DMS53 (cell line): ENCODE results near the gene NHLRC1.
"Not testable (repeated sequence)": the region's sequence is repeated elsewhere in the genome, so short reads cannot be mapped to it uniquely, and the experiment has no call there.

Experiments
- DNase-seq: peaks from one replicate; lab custom pipeline; 2025; lab: John Stamatoyannopoulos, UW

NHLRC1 gene

GRCh38 chr6:18122128-18123093 is at the start of gene NHLRC1:
TSS of gene NHLRC1 (minus strand) at chr6:18122677. CDS start at chr6:18122606, 71 bp downstream.
- DNase-seq = peak; percentile 97

DNA sequence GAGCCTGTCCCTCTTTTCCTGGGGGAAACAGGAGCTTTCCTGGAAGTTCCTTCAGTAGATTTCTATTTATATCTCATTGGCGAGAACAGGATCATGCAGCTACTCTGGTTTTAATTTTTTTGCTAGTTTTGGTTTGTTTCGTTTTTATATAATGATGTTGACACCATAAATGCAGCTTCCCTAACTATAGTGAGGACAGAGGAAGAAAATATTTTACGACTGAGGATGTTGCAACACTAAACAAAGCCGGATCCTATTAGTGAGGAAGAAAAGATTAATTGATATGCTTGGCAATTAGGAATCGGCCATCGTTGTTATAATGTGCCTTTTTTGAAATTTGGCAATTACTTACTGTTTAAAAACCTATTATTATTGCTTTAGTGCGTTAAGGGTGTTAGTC is 49.4 kb upstream of the NHLRC1 start:
- DNase-seq = no peak

GRCh38 chr6:18168264-18168663 is 45.8 kb upstream of the NHLRC1 start:
- no peak for DNase-seq

- no peak for DNase-seq
These were observed 44.0 kb upstream of the NHLRC1 start for GRCh38 chr6:18166312-18167036.

DNA sequence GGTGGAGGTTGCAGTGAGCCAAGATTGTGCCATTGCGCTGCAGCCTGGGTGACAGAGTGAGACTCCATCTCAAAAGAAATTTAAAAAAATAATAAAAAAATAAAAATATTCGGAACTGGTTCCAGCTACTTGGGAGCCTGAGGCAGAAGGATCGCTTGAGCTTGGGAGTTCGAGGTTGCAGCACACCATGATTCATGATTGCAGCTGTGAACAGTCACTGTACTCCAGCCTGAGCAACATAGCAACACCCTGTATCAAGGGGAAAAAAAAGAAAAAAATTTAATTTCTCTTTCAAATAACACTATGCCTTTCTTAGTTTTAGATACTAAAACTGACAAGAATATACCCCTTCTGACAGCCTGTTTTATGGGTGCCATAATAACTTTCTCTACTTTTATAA is 43.3 kb upstream of the NHLRC1 start:
- DNase-seq = no peak

DNA sequence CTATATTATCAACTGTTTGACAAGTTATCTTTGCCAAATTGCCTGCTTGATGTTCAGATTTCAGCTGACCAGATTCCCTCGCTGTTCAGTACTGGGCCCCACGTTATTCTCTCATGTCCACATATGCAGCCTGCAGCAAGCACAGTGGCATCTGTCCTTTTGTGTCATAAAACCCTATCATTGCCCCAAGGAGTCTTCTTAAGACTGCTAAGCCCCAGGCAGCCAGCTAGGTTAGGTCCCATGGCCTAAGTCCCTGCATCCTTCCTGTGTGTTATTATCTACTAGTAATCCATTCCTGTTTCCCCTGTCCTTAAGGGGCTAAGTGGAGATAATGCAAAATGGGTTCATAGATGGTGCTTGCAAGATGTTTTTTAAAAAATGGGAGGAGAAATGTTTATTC is 39.9 kb upstream of the NHLRC1 start:
- DNase-seq = no peak

GRCh38 chr6:18161431-18161830 is 39.0 kb upstream of the NHLRC1 start:
- DNase-seq = no peak

DNA sequence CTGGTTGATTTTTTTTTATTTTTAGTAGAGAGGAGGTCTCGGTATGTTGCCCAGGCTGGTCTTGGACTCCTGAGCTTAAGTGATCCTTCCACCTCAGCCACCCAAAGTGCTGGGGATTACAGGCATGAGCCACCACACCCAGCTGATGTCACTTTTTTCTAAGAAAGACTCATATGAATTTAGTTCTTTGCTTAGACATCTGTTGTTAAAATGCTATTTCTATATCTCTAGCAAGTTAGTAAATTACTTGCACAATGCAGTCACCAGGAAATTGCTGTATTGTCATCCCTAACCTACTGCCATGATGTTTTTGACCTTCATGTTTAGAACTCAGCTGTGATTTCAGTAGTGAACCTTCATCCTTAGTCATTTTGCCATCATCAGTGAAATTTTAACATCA is 38.4 kb upstream of the NHLRC1 start:
- DNase-seq = no peak

DNA sequence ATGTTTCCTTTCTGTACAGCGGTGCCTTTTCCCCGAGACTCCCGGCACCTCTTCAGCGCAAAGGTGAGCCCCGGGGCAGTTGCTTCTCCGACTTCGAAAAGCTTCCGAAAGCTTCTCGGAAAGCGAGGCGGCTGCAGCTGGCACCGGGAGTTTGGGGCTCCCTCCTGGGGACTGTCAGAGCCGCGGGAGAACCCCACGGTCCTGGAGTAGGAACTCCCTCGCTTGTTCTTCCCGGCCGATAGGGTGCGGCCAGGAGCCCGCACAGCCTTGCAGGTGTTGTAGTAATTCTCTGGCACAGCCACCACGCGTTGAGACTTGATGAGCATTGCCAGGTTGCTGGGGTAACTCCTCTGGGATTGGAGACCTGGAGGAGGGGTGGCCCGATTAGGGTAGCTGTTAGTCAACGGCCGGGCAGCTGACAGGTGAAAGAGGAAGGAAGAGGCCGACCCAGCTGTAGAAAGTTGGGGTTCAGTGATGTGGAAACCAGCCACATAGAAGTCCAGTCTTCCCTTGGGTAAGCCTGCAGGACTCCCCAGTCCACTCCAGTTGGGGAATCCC is 33.5 kb upstream of the NHLRC1 start:
- peak; percentile 91 for DNase-seq

DNA sequence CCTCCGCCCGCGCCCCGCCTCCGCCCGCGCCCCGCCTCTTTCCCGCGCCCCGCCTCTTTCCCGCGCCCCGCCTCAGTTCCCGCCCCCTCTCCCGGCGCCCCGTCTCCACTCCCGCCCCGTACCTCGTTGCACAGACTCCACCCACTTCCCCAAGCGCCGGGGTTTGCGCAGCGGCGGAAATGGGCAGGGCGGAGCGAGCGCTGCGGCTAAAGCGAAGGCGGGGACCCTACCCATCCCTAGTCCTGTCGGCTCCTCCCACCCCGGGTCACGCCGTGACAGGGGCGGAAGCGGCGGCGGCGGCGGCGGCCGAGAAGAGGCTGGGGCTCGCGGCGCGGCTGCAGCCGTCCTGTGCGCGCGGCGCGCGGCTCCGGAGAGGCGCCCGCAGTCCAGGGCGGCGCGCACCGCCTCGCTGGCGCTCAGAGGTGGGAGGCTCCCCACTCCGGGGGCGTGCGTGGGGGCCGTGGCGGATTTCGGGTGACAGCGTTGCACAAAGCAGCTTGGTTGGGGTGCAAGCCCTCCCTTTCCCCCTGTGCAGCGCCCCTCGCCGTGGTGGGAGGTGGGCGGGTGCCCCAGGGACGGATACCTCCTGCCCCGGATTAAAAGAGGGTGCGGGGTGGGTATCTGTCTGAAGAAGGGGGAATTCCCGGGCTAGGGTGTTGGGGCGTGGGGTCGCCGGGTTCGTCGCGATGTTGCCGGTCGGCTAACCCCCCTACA is 32.8 kb upstream of the NHLRC1 start, which contains the start of gene KDM1B:
Gene KDM1B, plus strand, starts transcription at position 273 of the 714 bp plus-strand sequence. CDS start 4,474 bp downstream, outside the sequence.
- peak; percentile 99 for DNase-seq

DNA sequence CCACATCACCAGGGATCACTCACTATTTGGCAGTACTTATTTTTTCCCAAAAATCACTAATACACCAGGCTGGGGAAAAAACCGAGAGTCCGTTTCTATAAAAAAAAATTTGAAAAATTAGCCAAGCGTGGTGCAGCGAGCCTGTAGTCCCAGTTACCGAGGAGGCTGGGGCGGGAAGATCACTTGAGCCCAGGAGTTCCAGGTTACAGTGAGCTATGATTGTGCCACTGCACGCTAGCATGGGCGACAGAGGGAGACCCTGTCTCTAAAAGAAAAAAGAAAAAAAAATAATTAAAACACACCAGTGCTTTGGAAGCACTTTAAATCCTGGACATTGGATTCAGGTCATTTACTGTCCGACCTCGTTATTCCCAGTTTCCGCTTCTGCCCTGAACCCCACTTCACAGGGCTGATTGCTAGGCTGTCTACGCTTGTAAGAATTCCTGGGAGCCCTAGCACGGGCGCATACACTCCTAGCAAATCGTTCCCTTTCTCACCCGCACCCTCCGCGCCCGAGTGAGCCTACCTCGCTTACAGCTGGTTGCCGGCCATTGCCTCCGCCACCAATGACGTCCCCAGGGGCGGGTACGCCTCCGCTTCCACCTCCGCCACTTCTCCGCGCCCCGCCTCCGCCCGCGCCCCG is 32.2 kb upstream of the NHLRC1 start, which contains the start of gene TPMT:
Gene TPMT, minus strand, starts transcription at position 571 of the 643 bp plus-strand sequence. CDS start 5,950 bp downstream, outside the sequence.
- DNase-seq = peak; percentile 99

- no peak for DNase-seq
These were observed 30.8 kb upstream of the NHLRC1 start for GRCh38 chr6:18153311-18153703.

DNA sequence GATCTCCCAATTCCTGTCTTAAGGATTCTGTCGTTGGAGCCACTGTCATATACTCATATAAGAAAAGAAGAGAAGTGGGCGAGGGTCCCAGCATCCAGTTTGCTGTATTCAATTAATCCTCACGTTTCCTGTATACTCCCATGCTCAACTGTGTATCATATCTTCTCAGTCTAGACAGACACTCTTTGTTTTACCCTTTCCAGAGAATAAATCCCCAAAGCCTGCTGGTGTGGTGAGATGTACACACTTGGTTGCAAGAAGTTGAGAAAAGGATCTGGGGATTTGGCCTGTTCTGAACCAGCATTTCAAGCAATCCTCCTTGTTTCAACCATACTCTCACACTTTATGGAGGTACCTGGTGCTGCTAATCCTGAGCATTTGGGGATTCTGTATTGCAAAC is 29.3 kb upstream of the NHLRC1 start:
- DNase-seq = no peak

GRCh38 chr6:18151391-18151790 is 28.9 kb upstream of the NHLRC1 start:
- DNase-seq = not testable (repeated sequence)

GRCh38 chr6:18148304-18149025 is 26.0 kb upstream of the NHLRC1 start:
- no peak for DNase-seq

GRCh38 chr6:18147616-18148015 is 25.1 kb upstream of the NHLRC1 start:
- no peak for DNase-seq

- no peak for DNase-seq
These were observed 24.7 kb upstream of the NHLRC1 start for GRCh38 chr6:18147160-18147559.

GRCh38 chr6:18142591-18142861 is 20.0 kb upstream of the NHLRC1 start:
- no peak for DNase-seq

- no peak for DNase-seq
These were observed 19.5 kb upstream of the NHLRC1 start for GRCh38 chr6:18141805-18142590.
